NCI-H2029 treated with DMSO at 0.1 percent for 48 hours (cell line): Measurements from ENCODE around the gene SORBS2.

ENCODE experiments used
- DNase-seq: peaks from one replicate; lab custom pipeline; 2025; lab: John Stamatoyannopoulos, UW

SORBS2 gene

GRCh38 chr4:185550933-185551332 lies 261.1 kb downstream of the SORBS2 start:
- no peak for DNase-seq

- DNase-seq: no peak
Measured at GRCh38 chr4:185549095-185549639, 262.8 kb downstream of the SORBS2 start.

GRCh38 chr4:185548587-185548986 lies 263.4 kb downstream of the SORBS2 start:
- DNase-seq: no peak

- no peak for DNase-seq
Measured at GRCh38 chr4:185546335-185546734, 265.7 kb downstream of the SORBS2 start.

- no peak for DNase-seq
Measured at GRCh38 chr4:185542626-185543315, 269.2 kb downstream of the SORBS2 start.

GRCh38 chr4:185541251-185541727 lies 270.7 kb downstream of the SORBS2 start:
- no peak for DNase-seq

- no peak for DNase-seq
Measured at GRCh38 chr4:185540487-185541120, 271.4 kb downstream of the SORBS2 start.

- no peak for DNase-seq
Measured at GRCh38 chr4:185540040-185540439, 272.0 kb downstream of the SORBS2 start.

- DNase-seq: no peak
Measured at GRCh38 chr4:185538806-185539205, 273.2 kb downstream of the SORBS2 start.

GRCh38 chr4:185536411-185536709 lies 275.6 kb downstream of the SORBS2 start:
- no peak for DNase-seq

GRCh38 chr4:185535612-185536410 lies 276.2 kb downstream of the SORBS2 start:
- peak; percentile 22 for DNase-seq
